GM12878 (cell line): ENCODE measurements around the gene SP100.

Experiments
- CEBPB ChIP-seq, 2 experiments: fragments of 150-350 bp in 1 of 2; IDR thresholded peaks; 2 replicates each; pipeline ENCODE4 v1.6.1; 2012 to 2014; ENCODE audit warnings: low read depth in 2 of 2, low read length in 2 of 2, borderline replicate concordance in 1 of 2, inconsistent platforms in 1 of 2
- CTCF ChIP-seq, 3 experiments: IDR thresholded peaks in 2 of 3; conservative IDR thresholded peaks in 1 of 3; 2 replicates each; pipeline ENCODE4 v1.5.1; 2011; ENCODE audit warnings: low read depth in 3 of 3, low read length in 3 of 3, mild to moderate bottlenecking in 3 of 3, control low read depth in 2 of 3, moderate library complexity in 2 of 3, inconsistent platforms in 1 of 3, mixed read lengths in 1 of 3; ENCODE audit not compliant: control insufficient read depth in 2 of 3, insufficient read depth in 1 of 3; ENCODE audit errors: extremely low read depth in 1 of 3
- FOS ChIP-seq: IDR thresholded peaks from 3 replicates; pipeline ENCODE4 v1.6.1; 2011; ENCODE audit warnings: borderline replicate concordance; ENCODE audit not compliant: insufficient read length; ENCODE audit errors: extremely low read depth
- MTA3 ChIP-seq: IDR thresholded peaks from 2 replicates; pipeline ENCODE4 v1.6.1; 2012; ENCODE audit warnings: low read length, inconsistent platforms, borderline replicate concordance
- MXI1 ChIP-seq: fragments of 150-350 bp; IDR thresholded peaks from 2 replicates; pipeline ENCODE4 v1.6.1; 2011; ENCODE audit warnings: low read depth, mild to moderate bottlenecking, inconsistent platforms, low read length, improper control_type of control experiment
- NRF1 ChIP-seq: conservative IDR thresholded peaks from 2 replicates; pipeline ENCODE4 v1.6.1; 2011; ENCODE audit warnings: mild to moderate bottlenecking, low read depth, low read length, improper control_type of control experiment
- POLR2AphosphoS5 ChIP-seq: IDR thresholded peaks from 2 replicates; pipeline ENCODE4 v1.6.1; 2011; ENCODE audit warnings: mild to moderate bottlenecking, low read length, inconsistent platforms
- TBL1XR1 ChIP-seq: IDR thresholded peaks from 2 replicates; pipeline ENCODE4 v1.6.1; 2012; ENCODE audit warnings: low read depth, low read length, improper control_type of control experiment
- ZNF274 ChIP-seq: IDR thresholded peaks from one replicate; pipeline ENCODE4 v1.8.0; 2011; ENCODE audit not compliant: insufficient read length, insufficient read depth
- TF ChIP-seq, protein P1 (sequence below): IDR thresholded peaks from 2 replicates; pipeline ENCODE4 v1.6.1; 2011; ENCODE audit warnings: low read depth, low read length, improper control_type of control experiment, borderline replicate concordance
- TF ChIP-seq, protein P2 (sequence below): fragments of 450-650 bp; IDR thresholded peaks from 2 replicates; pipeline ENCODE4 v1.6.1; 2017; ENCODE audit warnings: mild to moderate bottlenecking, moderate library complexity

DNA sequence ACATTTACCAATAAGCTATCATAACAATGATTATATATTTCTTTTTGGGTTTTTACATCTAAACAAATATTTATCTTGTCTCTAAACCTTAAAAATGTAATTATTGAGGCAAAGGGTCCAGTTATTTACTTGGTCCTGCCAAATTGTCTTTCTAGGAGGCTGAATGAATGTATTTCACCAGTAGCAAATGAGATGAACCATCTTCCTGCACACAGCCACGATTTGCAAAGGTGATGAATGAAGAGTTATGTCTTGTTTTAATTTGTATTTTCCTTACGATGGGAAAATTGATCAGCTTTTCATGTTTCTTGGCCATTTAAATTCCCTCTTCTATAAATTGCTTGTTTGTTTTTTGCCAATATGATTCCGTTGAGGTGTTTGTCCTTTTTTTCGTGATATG is 1.4 kb downstream of the SP100 start:
- TF ChIP-seq, protein P1, sequence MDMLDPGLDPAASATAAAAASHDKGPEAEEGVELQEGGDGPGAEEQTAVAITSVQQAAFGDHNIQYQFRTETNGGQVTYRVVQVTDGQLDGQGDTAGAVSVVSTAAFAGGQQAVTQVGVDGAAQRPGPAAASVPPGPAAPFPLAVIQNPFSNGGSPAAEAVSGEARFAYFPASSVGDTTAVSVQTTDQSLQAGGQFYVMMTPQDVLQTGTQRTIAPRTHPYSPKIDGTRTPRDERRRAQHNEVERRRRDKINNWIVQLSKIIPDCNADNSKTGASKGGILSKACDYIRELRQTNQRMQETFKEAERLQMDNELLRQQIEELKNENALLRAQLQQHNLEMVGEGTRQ = no peak
- TF ChIP-seq MTA3 (no peak), CTCF (IDR thresholded peaks at IDR 0.05 in 2 of 3, conservative IDR thresholded peaks at IDR 0.05 in 1 of 3; ENCODE audit: control insufficient read depth in 2 of 3, extremely low read depth in 1 of 3, insufficient read depth in 1 of 3, low read depth in 3 of 3, low read length in 3 of 3) (no peak), CEBPB (IDR thresholded peaks at IDR 0.05; ENCODE audit: borderline replicate concordance in 1 of 2, low read depth in 2 of 2, low read length in 2 of 2) (no peak), FOS (no peak), ZNF274 (no peak), NRF1 (no peak), POLR2AphosphoS5 (no peak), MXI1 (no peak), TBL1XR1 (no peak)
- TF ChIP-seq, protein P2, sequence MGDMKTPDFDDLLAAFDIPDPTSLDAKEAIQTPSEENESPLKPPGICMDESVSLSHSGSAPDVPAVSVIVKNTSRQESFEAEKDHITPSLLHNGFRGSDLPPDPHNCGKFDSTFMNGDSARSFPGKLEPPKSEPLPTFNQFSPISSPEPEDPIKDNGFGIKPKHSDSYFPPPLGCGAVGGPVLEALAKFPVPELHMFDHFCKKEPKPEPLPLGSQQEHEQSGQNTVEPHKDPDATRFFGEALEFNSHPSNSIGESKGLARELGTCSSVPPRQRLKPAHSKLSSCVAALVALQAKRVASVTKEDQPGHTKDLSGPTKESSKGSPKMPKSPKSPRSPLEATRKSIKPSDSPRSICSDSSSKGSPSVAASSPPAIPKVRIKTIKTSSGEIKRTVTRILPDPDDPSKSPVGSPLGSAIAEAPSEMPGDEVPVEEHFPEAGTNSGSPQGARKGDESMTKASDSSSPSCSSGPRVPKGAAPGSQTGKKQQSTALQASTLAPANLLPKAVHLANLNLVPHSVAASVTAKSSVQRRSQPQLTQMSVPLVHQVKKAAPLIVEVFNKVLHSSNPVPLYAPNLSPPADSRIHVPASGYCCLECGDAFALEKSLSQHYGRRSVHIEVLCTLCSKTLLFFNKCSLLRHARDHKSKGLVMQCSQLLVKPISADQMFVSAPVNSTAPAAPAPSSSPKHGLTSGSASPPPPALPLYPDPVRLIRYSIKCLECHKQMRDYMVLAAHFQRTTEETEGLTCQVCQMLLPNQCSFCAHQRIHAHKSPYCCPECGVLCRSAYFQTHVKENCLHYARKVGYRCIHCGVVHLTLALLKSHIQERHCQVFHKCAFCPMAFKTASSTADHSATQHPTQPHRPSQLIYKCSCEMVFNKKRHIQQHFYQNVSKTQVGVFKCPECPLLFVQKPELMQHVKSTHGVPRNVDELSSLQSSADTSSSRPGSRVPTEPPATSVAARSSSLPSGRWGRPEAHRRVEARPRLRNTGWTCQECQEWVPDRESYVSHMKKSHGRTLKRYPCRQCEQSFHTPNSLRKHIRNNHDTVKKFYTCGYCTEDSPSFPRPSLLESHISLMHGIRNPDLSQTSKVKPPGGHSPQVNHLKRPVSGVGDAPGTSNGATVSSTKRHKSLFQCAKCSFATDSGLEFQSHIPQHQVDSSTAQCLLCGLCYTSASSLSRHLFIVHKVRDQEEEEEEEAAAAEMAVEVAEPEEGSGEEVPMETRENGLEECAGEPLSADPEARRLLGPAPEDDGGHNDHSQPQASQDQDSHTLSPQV = no peak
